Heart left ventricle (tissue), 13 donors: ENCODE results near the gene UNC5C.

Experiments
- POLR2A ChIP-seq, 2 donors: fragments of 450-650 bp; IDR thresholded peaks; one replicate each; pipeline ENCODE4 v1.6.1; 2017; ENCODE audit warnings: antibody characterized with exemption in 2 of 2, mild to moderate bottlenecking in 2 of 2, moderate library complexity in 2 of 2
- TF ChIP-seq, protein P1 (sequence below), 12 donors: fragments of 200-600 bp; sonication (generic) in 4 of 12; IDR thresholded peaks; one replicate each; pipeline versions ENCODE4 v1.5.0 to v1.8.0; 2018 to 2022; ENCODE audit warnings: antibody characterized with exemption in 12 of 12, mild to moderate bottlenecking in 5 of 12
- donor health status: ischemic (EF 13 %, LVEDD 7.1; RV severe dilation, severe dysfunction).
- donor health status: DM: no; HTN: yes; CAD: no.
- donor health status: DM: no; HTN: no; CAD: no.
- donor health status: ischemic (EF 25% LVEDD 6.9; RV normal size, moderate dysfunction).
- donor health status: ischemic (EF 25% LVEDD 5.7; RV mildly dilated, moderate dysfunction).
- donor health status: ischemic (EF 35%, LVEDD 5.7; RV mildly dilated, moderate dysfunction).
- donor health status: nonischemic (EF 11% LVEDD 7.7; RV severe dilation, severe dysfunction).
- donor health status: DM: yes; HTN: yes; CAD: no.
- donor health status: PGD.
- donor health status: ischemic (EF 29% LVEDD 5.4; RV normal size, mild dysfunction).
- donor health status: nonischemic (EF 23%, LVEDD 6.1; RV moderate dilation, normal function).

DNA sequence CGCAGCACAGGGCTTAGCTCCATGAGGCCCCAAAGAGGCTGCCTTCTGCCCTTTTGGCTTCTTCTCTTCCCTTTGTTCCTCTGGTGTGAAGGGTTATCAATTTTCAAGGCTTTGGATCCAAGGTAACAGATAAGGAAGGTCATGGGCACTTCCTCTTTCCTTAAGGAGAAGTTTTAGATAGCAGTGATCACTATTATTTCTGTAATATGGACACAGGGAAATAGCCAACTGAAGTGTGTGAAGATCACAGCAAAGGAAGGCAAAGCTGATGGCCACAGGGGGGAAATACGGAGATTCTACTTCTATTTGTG is 366.8 kb downstream of the UNC5C start:
- TF ChIP-seq, protein P1, sequence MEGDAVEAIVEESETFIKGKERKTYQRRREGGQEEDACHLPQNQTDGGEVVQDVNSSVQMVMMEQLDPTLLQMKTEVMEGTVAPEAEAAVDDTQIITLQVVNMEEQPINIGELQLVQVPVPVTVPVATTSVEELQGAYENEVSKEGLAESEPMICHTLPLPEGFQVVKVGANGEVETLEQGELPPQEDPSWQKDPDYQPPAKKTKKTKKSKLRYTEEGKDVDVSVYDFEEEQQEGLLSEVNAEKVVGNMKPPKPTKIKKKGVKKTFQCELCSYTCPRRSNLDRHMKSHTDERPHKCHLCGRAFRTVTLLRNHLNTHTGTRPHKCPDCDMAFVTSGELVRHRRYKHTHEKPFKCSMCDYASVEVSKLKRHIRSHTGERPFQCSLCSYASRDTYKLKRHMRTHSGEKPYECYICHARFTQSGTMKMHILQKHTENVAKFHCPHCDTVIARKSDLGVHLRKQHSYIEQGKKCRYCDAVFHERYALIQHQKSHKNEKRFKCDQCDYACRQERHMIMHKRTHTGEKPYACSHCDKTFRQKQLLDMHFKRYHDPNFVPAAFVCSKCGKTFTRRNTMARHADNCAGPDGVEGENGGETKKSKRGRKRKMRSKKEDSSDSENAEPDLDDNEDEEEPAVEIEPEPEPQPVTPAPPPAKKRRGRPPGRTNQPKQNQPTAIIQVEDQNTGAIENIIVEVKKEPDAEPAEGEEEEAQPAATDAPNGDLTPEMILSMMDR (IDR thresholded peaks at IDR 0.05): no peak
- no peak for TF ChIP-seq POLR2A (IDR thresholded peaks at IDR 0.05)
